ENCODE data around the gene RPL38.

GRCh38 chr17:74177018-74177450 lies 26.4 kb upstream of the RPL38 start:
- TF ChIP-seq, protein P1, sequence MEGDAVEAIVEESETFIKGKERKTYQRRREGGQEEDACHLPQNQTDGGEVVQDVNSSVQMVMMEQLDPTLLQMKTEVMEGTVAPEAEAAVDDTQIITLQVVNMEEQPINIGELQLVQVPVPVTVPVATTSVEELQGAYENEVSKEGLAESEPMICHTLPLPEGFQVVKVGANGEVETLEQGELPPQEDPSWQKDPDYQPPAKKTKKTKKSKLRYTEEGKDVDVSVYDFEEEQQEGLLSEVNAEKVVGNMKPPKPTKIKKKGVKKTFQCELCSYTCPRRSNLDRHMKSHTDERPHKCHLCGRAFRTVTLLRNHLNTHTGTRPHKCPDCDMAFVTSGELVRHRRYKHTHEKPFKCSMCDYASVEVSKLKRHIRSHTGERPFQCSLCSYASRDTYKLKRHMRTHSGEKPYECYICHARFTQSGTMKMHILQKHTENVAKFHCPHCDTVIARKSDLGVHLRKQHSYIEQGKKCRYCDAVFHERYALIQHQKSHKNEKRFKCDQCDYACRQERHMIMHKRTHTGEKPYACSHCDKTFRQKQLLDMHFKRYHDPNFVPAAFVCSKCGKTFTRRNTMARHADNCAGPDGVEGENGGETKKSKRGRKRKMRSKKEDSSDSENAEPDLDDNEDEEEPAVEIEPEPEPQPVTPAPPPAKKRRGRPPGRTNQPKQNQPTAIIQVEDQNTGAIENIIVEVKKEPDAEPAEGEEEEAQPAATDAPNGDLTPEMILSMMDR (conservative IDR thresholded peaks at IDR 0.05) = no peak; the same call in 1 of the 2 replicates
- TF ChIP-seq ZFX (IDR thresholded peaks at IDR 0.05) = no peak

All from C4-2B (cell line).